GM19238 (cell line): ENCODE data around the gene CDH18.

ENCODE experiments used
- DNase-seq: peaks from one replicate; pipeline ENCODE4 v3.0.0; 2011; ENCODE audit warnings: low spot score; ENCODE audit not compliant: insufficient read length

Gene CDH18

DNA sequence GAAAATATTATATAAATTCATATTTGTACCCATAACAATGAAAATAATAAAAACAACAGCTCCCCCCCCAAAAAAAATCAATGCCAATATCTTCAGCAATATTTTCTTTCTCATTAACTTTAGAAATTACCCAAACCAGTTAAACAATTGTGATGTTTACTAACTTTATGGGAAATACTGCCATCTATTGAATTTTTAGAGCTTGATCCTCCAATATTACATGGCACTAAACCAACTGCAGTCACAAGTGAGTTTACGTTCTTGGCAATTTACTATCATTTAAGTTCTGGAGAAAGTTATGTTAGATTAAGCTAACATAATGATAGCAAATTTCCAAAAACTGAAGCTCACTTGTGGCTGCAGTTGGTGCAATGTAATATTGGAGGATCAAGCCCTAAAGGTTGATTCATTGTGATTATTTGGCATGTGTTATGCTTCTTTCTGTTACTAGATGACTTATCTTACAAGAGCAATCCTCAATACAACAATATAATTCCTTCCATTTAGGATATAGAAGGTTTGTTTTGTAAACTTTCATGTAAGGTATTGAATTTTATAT, 379.5 kb downstream of the CDH18 start:
- no peak for DNase-seq

- DNase-seq: no peak
Measured at GRCh38 chr5:19605846-19606407, 382.1 kb downstream of the CDH18 start.

- DNase-seq: no peak
Measured at GRCh38 chr5:19584131-19584530, 403.9 kb downstream of the CDH18 start.

GRCh38 chr5:19577882-19578281, 410.1 kb downstream of the CDH18 start:
- no peak for DNase-seq

DNA sequence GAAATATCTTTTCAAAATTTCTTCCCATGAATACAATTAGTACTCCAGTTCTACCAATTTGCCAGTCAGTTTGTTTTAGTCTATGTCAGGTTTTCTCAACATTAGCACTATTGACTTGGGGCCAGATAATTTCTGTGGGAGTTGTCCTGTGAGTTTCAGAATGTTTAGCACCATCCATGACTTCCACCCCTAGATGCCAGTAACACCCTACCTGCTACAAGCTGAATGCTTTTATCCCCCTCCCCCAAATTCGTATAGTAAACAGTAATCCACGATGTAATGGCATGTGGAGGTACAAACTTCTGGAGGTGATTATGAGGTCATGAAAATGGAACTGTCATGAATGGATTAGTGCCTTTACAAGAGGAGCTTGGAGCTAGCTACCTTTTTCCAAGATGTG, 420.0 kb downstream of the CDH18 start:
- DNase-seq: no peak

DNA sequence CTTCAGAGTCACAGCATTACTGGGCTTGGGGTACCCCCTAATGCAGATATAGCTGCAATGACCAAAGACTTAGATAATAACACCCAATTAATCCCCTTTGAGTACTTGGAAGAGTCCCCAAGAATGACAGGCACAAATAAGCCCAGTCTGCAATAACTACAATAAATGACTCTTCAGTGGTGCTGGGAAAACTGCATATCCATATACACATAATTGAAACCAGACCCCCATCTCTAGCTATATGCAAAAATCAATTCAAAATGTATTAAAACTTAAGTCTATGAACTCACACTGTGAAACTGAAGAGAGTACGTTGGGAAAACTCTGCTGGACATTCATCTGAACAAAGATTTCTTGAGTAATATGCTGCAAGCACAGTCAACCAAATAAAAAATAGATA, 422.5 kb downstream of the CDH18 start:
- no peak for DNase-seq

GRCh38 chr5:19564036-19564435, 424.0 kb downstream of the CDH18 start:
- DNase-seq: no peak

DNA sequence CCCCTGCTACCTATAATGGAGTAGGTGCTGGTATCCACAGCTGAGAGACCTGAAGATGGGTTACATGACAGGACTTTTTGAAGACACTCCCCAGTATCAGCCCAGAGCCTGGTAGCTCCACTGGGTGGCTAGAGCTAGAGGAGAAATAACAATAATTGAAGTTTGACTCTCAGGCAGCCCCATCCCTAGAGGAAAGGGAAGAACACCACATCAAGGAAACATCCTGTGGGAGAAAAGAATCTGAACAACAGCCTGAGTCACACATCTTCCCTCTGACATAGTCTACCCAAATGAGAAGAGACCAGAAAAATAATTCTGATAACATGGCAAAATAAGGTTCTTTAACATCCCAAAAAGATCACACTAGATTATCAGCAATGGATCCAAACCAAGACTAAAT, 432.1 kb downstream of the CDH18 start:
- DNase-seq: no peak

- no peak for DNase-seq
Measured at GRCh38 chr5:19555436-19555835, 432.6 kb downstream of the CDH18 start.

DNA sequence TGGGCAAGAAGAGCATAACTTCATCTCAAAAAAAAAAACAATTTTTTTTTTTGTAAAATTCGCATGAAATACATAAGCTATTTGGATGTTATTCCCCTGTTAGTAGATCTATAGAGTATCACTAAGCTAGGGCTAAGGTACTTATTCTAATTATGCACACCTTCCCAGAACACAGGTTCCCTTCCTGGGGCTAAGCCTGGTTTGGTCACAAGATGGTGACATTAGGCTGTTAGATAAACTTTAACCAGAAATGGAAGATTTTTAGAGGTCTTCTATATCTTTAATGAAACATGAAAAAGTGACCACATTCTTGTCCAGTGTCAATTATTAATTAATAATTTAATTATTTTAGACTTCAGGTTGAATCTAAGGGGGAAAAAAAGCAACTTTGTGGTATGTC, 433.5 kb downstream of the CDH18 start:
- no peak for DNase-seq

- DNase-seq: no peak
Measured at GRCh38 chr5:19547640-19548039, 440.4 kb downstream of the CDH18 start.

DNA sequence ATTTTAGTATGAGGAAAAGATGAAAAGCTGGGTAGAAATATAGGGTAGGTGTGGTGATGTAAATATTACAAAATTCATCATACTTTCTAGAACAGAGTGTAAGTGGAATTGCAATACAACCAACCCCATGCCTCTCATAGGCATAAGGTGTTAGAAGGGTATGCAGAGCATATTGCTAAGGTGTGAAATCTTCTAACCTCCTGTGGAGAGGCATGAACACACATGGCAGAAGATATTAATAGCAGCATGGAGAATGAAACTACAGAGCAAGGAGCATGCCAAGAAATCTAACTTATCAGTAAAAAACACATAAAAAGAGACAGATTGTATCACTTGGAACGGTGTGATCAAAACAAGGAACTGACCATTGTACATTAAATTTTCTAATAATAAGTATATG, 441.5 kb downstream of the CDH18 start:
- DNase-seq: no peak

DNA sequence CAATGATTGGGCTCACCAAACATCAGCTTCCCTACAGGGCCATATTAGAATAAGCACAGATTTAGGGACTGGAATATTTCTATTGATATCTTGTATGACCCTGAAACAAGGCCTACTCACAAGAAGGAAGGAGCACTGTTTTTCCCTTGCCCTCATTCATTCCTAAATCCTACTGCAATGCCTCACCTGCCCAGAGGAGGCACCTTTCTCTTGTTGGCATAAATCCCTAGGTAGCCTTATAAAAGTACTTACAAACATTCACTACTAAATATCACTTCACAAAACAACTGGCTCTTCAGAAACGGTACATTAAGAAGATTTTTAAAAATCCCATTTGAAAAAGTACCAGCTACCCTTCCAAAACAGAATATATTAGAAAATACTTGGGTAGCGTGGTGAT, 449.4 kb downstream of the CDH18 start:
- no peak for DNase-seq

DNA sequence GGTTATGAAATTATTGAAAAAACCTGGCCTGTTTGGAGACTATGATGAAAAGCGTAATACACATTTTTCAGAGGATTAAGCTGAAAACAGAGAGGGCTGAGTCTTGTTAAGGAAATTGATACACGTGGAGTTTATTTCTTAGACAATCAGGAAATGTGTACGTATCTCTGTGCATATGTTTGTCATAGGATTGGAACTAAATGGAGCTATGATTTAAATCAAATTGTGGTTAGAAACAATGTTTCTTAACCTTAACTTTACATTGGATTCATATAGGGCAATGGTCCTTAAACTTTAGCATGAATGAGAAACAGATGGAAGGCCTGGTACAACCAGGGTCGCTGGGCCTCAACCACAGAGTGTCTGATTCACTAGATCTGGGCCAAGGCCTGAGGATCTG, 451.6 kb downstream of the CDH18 start:
- DNase-seq: no peak

DNA sequence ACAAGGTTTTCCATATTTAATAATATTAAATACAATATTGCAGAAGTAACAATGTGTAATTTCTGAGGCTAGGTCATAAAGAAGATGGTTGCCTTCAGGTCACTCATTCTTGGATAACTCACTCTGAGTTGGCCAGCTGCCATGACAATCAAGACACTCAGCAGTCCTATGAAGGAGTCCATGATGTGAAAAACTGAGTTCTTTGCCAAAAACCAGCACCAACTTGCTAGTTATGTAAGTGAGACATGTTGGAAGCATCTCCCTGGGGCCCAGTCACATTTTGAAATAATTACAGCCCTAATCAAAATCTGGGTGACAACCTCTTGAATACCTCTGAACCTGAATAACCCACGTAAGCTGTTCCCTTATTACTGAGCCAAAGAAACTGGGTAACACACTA, 453.2 kb downstream of the CDH18 start:
- DNase-seq: no peak

GRCh38 chr5:19532936-19533335, 455.1 kb downstream of the CDH18 start:
- DNase-seq: no peak

- DNase-seq: no peak
Measured at GRCh38 chr5:19531374-19531952, 456.5 kb downstream of the CDH18 start.

DNA sequence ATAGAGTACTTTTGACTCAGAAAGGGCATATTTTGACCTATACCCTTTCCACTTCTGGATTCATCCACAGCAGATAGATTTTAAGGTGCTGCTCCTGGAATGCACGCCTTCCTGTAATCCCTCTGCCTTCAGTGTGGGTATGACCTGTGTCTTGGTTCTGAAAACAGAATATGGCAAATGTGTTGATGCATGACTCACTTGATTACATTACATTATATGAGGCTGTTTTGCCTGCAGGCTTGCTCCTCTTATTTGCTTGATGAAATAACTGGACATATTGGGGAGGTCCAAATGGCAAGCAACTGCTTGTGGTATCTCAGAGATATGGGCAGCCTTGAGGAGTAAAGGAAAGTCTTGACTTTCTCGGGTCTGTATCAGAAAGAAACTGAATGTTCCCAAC, 468.6 kb downstream of the CDH18 start:
- DNase-seq: no peak

DNA sequence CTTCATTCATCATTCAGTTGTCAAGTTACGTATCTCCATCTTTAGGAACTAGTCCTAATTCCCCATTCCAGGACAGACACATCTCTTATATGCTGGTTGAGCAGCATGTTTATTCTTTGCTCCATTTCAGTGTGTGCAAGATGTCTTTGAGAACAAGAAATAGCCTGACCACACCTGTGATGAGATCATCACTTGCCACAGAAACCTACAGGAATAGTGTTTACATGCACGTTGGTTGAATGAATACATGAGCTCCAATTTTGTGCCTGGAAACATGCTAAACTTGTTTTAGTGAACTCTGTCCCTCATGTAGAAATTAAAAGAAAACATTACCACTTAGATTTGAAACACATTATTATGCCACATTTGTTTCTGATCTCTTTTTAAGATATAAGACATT, 489.1 kb downstream of the CDH18 start:
- DNase-seq: no peak

DNA sequence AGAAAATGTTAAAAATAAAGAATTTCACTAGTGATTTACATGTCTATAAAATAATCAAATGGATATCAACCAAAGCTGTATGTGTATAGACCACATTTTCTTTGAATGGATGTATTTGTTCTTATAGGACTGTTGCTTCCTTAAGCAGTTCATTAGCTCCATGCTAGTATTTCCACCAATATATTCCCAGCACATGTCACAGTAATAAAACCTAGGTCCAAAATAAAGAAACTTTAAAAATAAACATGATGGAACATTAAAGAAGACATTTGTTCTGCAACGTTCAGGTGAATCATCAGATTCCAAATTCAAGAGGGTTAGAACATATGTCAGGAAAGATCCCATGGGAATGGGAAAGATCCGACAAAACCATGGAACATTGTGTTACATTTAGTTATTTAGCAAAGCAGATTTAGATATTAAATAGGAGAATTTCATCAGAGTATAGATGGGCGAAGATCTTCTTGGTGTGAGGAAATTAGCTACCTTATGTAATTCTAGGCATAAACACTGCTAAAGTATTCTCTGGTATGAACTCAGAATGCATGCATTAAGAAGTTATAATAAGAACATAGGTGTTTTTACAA, 490.7 kb downstream of the CDH18 start:
- no peak for DNase-seq

- no peak for DNase-seq
Measured at GRCh38 chr5:19496056-19496455, 491.9 kb downstream of the CDH18 start.

DNA sequence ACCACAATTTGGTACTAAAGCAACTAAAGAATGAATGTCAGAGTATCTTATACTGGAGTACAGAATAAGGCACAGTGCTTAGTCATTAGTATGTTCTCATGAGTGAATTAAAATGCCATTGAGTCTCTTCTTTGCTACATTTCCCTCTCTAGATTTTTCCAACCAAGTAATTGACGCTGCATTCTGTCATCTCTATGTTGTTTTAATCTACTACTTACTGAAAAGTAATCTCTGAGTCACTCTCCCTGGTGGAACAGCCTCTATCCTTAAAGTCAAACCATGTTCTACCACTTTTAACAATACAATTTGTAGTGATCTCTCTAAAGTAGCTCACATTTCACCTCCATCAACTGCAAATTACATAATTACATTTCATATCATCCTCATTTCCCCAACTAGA, 495.1 kb downstream of the CDH18 start:
- DNase-seq: no peak

DNA sequence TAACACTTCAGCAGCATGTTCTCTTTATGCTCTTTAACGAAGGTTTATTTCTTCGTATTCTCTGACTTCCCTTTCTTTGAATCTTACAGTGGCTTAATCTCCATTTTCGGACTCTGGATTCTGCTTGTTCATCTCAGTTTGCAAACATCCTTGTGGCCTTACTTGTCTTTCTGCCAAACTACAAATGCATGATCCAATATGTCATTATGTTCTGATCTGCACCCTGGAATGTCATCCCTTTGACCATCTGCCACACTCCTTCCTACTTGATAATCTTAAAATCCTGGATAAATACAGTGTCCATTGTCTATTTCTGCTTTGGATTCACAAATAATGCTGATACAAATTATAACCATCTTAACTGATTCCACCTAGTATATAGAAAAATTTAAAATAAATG, 499.2 kb downstream of the CDH18 start:
- DNase-seq: no peak
